Measurements from ENCODE around the gene CD27. TPM values are rescaled to one million over a fixed set of nuclear protein-coding genes. Genes with fewer than 3 reads are reported as not detected.

CD27 gene
- total RNA-seq, 2 experiments from 2014 or later: 85.4 to 116 TPM

- no peak overlapping the region for H3K4me3 Mint-ChIP-seq
- H3K36me3 Mint-ChIP-seq (ENCODE audit: low read depth): no peaks in the 10 kb centered on the region
- peak overlapping the region; percentile 39 for H3K27ac Mint-ChIP-seq
- ATAC-seq (peak; percentile 43), DNase-seq (peak; percentile 52)
- intact Hi-C loops (cut with DNase I, micrococcal nuclease): no loop called here
- POLR2A ChIA-PET: interaction anchor here (1.1 kb wide), 1 partner anchor 9 kb away, joined by 4 read pairs; no protein-coding TSS in a partner anchor
- no peaks in the 10 kb centered on the region for H3K27me3 Mint-ChIP-seq
- H3K9me3 Mint-ChIP-seq (ENCODE audit: low read depth): no peaks in the 10 kb centered on the region
- H3K4me1 Mint-ChIP-seq: peaks cover 61% of the 10 kb centered on the region
- CTCF ChIA-PET: interaction anchor here (0.6 to 1.2 kb wide), 5 partner anchors 9 to 183 kb away, joined by 3 to 7 read pairs (median 3); partner anchors contain the start of gene VAMP1
Measured at GRCh38 chr12:6435961-6436715, 8.6 kb upstream of the CD27 start.

DNA sequence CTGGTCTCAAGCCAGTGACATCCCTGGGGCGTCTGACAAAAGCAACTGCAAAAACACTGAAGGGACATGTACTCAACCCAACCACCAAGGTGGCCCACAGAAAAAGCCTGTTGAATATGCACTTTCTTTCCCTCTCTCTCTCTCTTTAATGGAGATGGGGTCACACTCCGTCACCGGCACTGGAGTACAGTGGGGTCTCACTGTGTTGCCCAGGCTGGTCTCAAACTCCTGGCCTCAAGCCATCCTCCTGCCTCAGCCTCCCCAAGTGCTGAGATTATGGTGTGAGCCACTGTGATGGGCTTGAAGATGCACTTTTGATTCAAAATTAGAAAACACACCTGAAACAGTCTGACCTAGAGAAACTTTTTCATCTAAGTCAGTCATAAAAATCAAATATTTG is 7.2 kb upstream of the CD27 start:
- no peak overlapping the region for H3K27ac Mint-ChIP-seq
- peaks cover 67% of the 10 kb centered on the region for H3K4me1 Mint-ChIP-seq
- H3K36me3 Mint-ChIP-seq (ENCODE audit: low read depth): peaks cover 3% of the 10 kb centered on the region
- DNase-seq (no peak), ATAC-seq (no peak)
- no peaks in the 10 kb centered on the region for H3K9me3 Mint-ChIP-seq (ENCODE audit: low read depth)
- ChIA-PET CTCF (interaction anchor here (10.6 kb wide), 1 partner anchor 25 kb away, joined by 130 read pairs; no protein-coding TSS in a partner anchor), POLR2A (no interaction called here)
- H3K27me3 Mint-ChIP-seq: no peaks in the 10 kb centered on the region
- intact Hi-C loops (cut with DNase I, micrococcal nuclease): no loop called here
- no peak overlapping the region for H3K4me3 Mint-ChIP-seq

- peaks cover 70% of the 10 kb centered on the region for H3K4me1 Mint-ChIP-seq
Measured at GRCh38 chr12:6438345-6438744, 6.4 kb upstream of the CD27 start.

DNA sequence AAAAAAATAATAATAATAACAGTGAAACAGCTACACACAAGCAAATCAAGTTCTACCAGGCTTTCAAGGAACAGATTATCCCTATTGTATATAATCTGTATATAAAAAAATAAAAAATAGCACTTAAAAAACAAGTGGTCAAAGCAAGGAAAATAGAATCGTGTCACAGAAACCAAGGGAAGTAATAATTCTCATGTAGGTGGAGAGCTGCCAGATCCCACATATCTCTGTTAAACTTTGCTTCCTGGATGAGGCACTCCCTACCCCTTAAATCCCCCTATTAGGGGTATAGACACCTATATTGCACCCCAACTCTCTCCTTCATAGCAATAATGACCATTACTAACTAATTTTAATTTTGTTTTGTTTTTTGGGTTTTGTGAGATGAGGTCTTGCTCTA is 4.4 kb upstream of the CD27 start:
- no peaks in the 10 kb centered on the region for H3K9me3 Mint-ChIP-seq (ENCODE audit: low read depth)
- intact Hi-C loops (cut with DNase I, micrococcal nuclease): loop anchor here in 1 of 2 experiments (5.0 kb wide), 1 partner anchor 342 kb away; no protein-coding TSS in a partner anchor
- H3K27me3 Mint-ChIP-seq: no peaks in the 10 kb centered on the region

More at GRCh38 chr12:6438345-6438744, 6.4 kb upstream of the CD27 start:
- DNase-seq: no peak
- intact Hi-C loops (cut with DNase I, micrococcal nuclease): no loop called here
- ChIA-PET POLR2A (no interaction called here), CTCF (interaction anchor here (0.7 to 10.6 kb wide), 4 partner anchors 9 to 24 kb away, joined by 3 to 130 read pairs (median 4); no protein-coding TSS in a partner anchor)
- Mint-ChIP-seq H3K27ac (peak overlapping the region; percentile 24), H3K27me3 (no peaks in the 10 kb centered on the region), H3K4me3 (no peak overlapping the region), H3K36me3 (ENCODE audit: low read depth) (peaks cover 4% of the 10 kb centered on the region), H3K9me3 (ENCODE audit: low read depth) (no peaks in the 10 kb centered on the region)
- ATAC-seq: no peak

DNA sequence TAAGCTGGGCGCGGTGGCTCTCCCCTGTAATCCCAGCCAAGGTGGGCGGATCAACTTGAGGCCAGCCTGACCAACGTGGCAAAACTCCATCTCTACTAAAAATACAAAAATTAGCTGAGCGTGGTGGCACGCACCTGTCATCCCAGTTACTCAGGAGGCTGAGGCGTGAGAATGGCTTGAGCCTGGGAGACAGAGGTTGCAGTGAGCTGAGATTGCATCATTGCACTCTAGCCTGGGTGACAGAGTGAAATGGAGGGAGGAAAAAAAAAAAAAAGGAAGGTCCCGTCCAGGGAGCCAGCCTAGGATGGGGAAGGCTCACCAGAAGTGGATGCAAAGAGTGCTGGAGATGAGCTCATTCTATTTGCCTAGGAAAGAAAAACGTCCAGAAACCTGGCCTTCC is 1.9 kb upstream of the CD27 start:
- Mint-ChIP-seq H3K4me1 (peaks cover 67% of the 10 kb centered on the region), H3K36me3 (ENCODE audit: low read depth) (peaks cover 36% of the 10 kb centered on the region), H3K27ac (peak overlapping the region; percentile 94), H3K9me3 (ENCODE audit: low read depth) (no peaks in the 10 kb centered on the region), H3K4me3 (peak overlapping the region; percentile 86), H3K27me3 (no peaks in the 10 kb centered on the region)
- no peak for ATAC-seq
- CTCF ChIA-PET: interaction anchor here (0.6 to 10.6 kb wide), 6 partner anchors 8 to 108 kb away, joined by 3 to 130 read pairs (median 4); partner anchors contain the start of gene TAPBPL
- intact Hi-C loops (cut with DNase I, micrococcal nuclease): loop anchor here (1.0 to 5.0 kb wide), 5 partner anchors 9 to 339 kb away; no protein-coding TSS in a partner anchor
- POLR2A ChIA-PET: interaction anchor here (0.6 to 4.3 kb wide), 5 partner anchors 9 to 28 kb away, joined by 3 to 35 read pairs (median 10); partner anchors contain the start of genes TAPBPL and VAMP1
- no peak for DNase-seq

More for the DNA sequence above, 4.4 kb upstream of the CD27 start:
- Mint-ChIP-seq H3K27ac (no peak overlapping the region), H3K4me3 (no peak overlapping the region), H3K36me3 (ENCODE audit: low read depth) (peaks cover 14% of the 10 kb centered on the region), H3K4me1 (peaks cover 67% of the 10 kb centered on the region)
- ChIA-PET POLR2A (no interaction called here), CTCF (interaction anchor here (0.7 to 10.6 kb wide), 3 partner anchors 13 to 22 kb away, joined by 3 to 130 read pairs (median 4); no protein-coding TSS in a partner anchor)
- no peak for ATAC-seq
- no peak for DNase-seq

DNA sequence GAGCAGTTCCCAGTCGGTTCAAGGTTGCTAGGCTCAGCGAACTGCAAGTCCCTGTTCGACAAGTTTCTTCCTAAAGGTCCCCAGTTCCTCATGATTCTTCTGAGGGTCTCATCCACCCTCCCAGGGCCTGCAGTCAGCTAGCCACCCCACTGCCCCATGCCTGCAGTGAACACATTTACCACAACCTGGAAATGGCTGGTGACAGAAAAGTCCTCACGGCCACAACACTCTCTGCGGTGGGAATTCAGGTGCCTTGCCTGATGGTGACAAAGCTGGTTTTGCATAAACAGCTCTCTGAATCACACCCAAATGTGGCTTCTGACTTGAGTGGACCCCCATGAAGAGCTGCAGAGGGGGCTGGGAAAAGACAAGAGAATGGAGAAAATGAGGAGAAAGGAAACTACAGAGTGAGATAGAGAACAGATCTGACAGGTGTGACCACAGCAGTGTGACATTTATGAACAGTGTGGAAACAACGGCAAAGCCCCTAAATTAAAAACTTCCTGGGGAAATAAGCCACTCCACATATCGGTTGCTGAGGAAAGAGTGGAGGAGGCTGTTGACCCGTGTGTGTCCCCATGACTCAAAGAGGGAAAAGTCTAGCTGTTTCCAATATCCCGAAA is 1.3 kb upstream of the CD27 start:
- ATAC-seq (peak; percentile 65), DNase-seq (peak; percentile 76)
- no peaks in the 10 kb centered on the region for H3K27me3 Mint-ChIP-seq
- no peaks in the 10 kb centered on the region for H3K9me3 Mint-ChIP-seq (ENCODE audit: low read depth)
- peak overlapping the region; percentile 94 for H3K27ac Mint-ChIP-seq
- peaks cover 71% of the 10 kb centered on the region for H3K4me1 Mint-ChIP-seq
- peak overlapping the region; percentile 86 for H3K4me3 Mint-ChIP-seq
- ChIA-PET POLR2A (interaction anchor here (0.6 to 4.3 kb wide), 8 partner anchors 9 to 452 kb away, joined by 3 to 35 read pairs (median 6); partner anchors contain the start of genes TAPBPL and VAMP1), CTCF (interaction anchor here (0.6 to 10.6 kb wide), 10 partner anchors 8 to 349 kb away, joined by 3 to 130 read pairs (median 4); partner anchors contain the start of gene TAPBPL)
- intact Hi-C loops (cut with DNase I, micrococcal nuclease): loop anchor here (1.0 to 5.0 kb wide), 5 partner anchors 9 to 339 kb away; no protein-coding TSS in a partner anchor
- peaks cover 41% of the 10 kb centered on the region for H3K36me3 Mint-ChIP-seq (ENCODE audit: low read depth)

- intact Hi-C loops (cut with DNase I, micrococcal nuclease): loop anchor here (1.0 to 5.0 kb wide), 2 partner anchors 14 to 338 kb away; no protein-coding TSS in a partner anchor
- peak overlapping the region; percentile 86 for H3K4me3 Mint-ChIP-seq
- peaks cover 69% of the 10 kb centered on the region for H3K4me1 Mint-ChIP-seq
- H3K9me3 Mint-ChIP-seq (ENCODE audit: low read depth): no peaks in the 10 kb centered on the region
- H3K36me3 Mint-ChIP-seq (ENCODE audit: low read depth): peaks cover 45% of the 10 kb centered on the region
- CTCF ChIA-PET: interaction anchor here (0.6 to 10.6 kb wide), 9 partner anchors 8 to 348 kb away, joined by 3 to 130 read pairs (median 6); partner anchors contain the start of gene TAPBPL
- peak; percentile 27 for ATAC-seq
- POLR2A ChIA-PET: interaction anchor here (0.6 to 4.3 kb wide), 6 partner anchors 8 to 453 kb away, joined by 3 to 35 read pairs (median 6); partner anchors contain the start of genes TAPBPL and VAMP1
- no peaks in the 10 kb centered on the region for H3K27me3 Mint-ChIP-seq
- peak overlapping the region; percentile 94 for H3K27ac Mint-ChIP-seq
- peak; percentile 36 for DNase-seq
Measured at GRCh38 chr12:6444031-6444430, 724 bp upstream of the CD27 start.

DNA sequence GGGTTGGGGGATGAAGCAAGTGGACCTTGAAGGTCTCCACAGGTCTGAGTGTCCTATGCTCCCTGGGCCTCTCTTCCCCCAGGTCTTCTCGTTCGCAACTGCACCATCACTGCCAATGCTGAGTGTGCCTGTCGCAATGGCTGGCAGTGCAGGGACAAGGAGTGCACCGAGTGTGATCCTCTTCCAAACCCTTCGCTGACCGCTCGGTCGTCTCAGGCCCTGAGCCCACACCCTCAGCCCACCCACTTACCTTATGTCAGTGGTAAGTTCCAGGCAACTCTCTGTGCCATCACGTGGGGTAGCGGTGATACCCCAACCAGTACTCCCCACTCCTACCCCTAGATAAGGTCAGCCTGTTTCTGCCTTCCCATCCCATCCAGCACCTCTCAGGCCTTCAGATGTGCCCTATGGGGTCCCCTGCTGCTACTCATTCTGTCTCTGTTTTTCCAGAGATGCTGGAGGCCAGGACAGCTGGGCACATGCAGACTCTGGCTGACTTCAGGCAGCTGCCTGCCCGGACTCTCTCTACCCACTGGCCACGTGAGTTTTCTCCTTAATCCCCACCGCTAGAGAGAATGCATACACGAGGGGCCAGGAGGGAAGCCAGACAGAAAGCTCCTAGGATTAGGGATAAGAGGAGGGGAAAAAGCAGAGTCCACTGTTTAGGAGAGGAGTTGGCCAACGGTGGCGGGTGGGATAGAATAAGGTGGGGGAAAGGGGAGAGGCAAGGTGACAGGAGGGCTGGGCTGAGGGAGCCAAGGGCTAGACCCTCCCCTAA is 5.5 kb downstream of the CD27 start:
- Mint-ChIP-seq H3K4me3 (peak overlapping the region; percentile 100), H3K9me3 (ENCODE audit: low read depth) (no peaks in the 10 kb centered on the region), H3K4me1 (peaks cover 60% of the 10 kb centered on the region), H3K36me3 (ENCODE audit: low read depth) (peaks cover 88% of the 10 kb centered on the region), H3K27ac (peak overlapping the region; percentile 99), H3K27me3 (no peaks in the 10 kb centered on the region)
- ATAC-seq: no peak
- DNase-seq: no peak
- intact Hi-C loops (cut with DNase I, micrococcal nuclease): loop anchor here in 1 of 2 experiments (5.0 kb wide), 1 partner anchor 42 kb away; the partner anchor contains the start of genes MRPL51 and NCAPD2
- CTCF ChIA-PET: interaction anchor here (1.2 to 3.6 kb wide), 4 partner anchors 11 to 26 kb away, joined by 8 to 34 read pairs (median 25); no protein-coding TSS in a partner anchor
- POLR2A ChIA-PET: no interaction called here

GRCh38 chr12:6450869-6451347 is 6.2 kb downstream of the CD27 start:
- peak overlapping the region; percentile 100 for H3K4me3 Mint-ChIP-seq
- CTCF ChIA-PET: interaction anchor here (0.9 to 3.6 kb wide), 8 partner anchors 7 to 130 kb away, joined by 3 to 34 read pairs (median 4); partner anchors contain the start of gene VAMP1
- POLR2A ChIA-PET: interaction anchor here (1.3 to 2.3 kb wide), 4 partner anchors 8 to 114 kb away, joined by 3 to 20 read pairs (median 10); no protein-coding TSS in a partner anchor
- intact Hi-C loops (cut with DNase I, micrococcal nuclease): loop anchor here (1.0 to 5.0 kb wide), 3 partner anchors 24 to 42 kb away; partner anchors contain the start of genes MRPL51 (in 2 of the 2) and NCAPD2 (in 1 of the 2)
- peaks cover 64% of the 10 kb centered on the region for H3K4me1 Mint-ChIP-seq
- ATAC-seq (peak; percentile 4), DNase-seq (peak; percentile 66)
- no peaks in the 10 kb centered on the region for H3K9me3 Mint-ChIP-seq (ENCODE audit: low read depth)
- peaks cover 86% of the 10 kb centered on the region for H3K36me3 Mint-ChIP-seq (ENCODE audit: low read depth)
- H3K27me3 Mint-ChIP-seq: no peaks in the 10 kb centered on the region
- H3K27ac Mint-ChIP-seq: peak overlapping the region; percentile 99
